Activated naive CD8-positive, alpha-beta T cell treated with anti-CD3 and anti-CD28 coated beads, Interleukin-2, amount 10 ng/mL, durations not matched to agents 7 days and 5 days (primary cell): ENCODE measurements around the gene KIF12. TPM values are rescaled to one million over a fixed set of nuclear protein-coding genes. Genes with fewer than 3 reads are reported as not detected.

Experiments used
- total RNA-seq, 2 experiments: library from RNA; stranded (reverse); gene quantifications; one replicate each; pipeline ENCODE4 v1.2.3, GENCODE V29; 2021

KIF12 gene
- total RNA-seq, 2 experiments from 2014 or later = not detected

Other genes starting within 250 kb of the KIF12 start
- gene ZNF618, start 223.0 kb downstream of the KIF12 start, total RNA-seq = under 1 TPM; 0.60 to 0.75 TPM
- gene AMBP, start 21.0 kb downstream of the KIF12 start, total RNA-seq = not detected
- 1 to 10 TPM; 1.7 to 1.9 TPM for gene COL27A1, start 56.2 kb upstream of the KIF12 start, total RNA-seq
- not detected for gene ORM1, start 223.8 kb upstream of the KIF12 start, total RNA-seq
- gene ORM2, start 230.6 kb upstream of the KIF12 start, total RNA-seq = not detected